ENCODE results near the gene ADCY3. TPM values are rescaled to one million over a fixed set of nuclear protein-coding genes. Genes with fewer than 3 reads are reported as not detected.

Gene ADCY3
- total RNA-seq, 2 experiments from 2014 or later: 28.1 to 31.4 TPM

- intact Hi-C loops (cut with DNase I, micrococcal nuclease): no loop called here
- ChIA-PET CTCF (no interaction called here), POLR2A (no interaction called here)
- ATAC-seq (ENCODE audit: poor library complexity): no peak
- Mint-ChIP-seq H3K4me1 (ENCODE audit: low read depth) (no peaks in the 10 kb centered on the region), H3K36me3 (ENCODE audit: low read depth) (peaks cover 39% of the 10 kb centered on the region), H3K4me3 (no peak overlapping the region), H3K27ac (no peak overlapping the region), H3K9me3 (no peaks in the 10 kb centered on the region), H3K27me3 (no peaks in the 10 kb centered on the region)
- no peak overlapping the region for H3K4me3 ChIP-seq (ENCODE audit: low read length)
- H3K27me3 ChIP-seq (ENCODE audit: control insufficient read depth in 1 of 2, insufficient read depth in 2 of 2, low read length in 2 of 2): no peaks in the 10 kb centered on the region
- no peaks in the 10 kb centered on the region for H3K4me1 ChIP-seq (ENCODE audit: insufficient read depth, low read length)
- DNase-seq: no peak
- peaks cover 20% of the 10 kb centered on the region for H3K36me3 ChIP-seq (ENCODE audit: insufficient read depth, low read length)
- no peak overlapping the region for H3K27ac ChIP-seq (ENCODE audit: low read depth in 1 of 2, low read length in 2 of 2)
- no peaks in the 10 kb centered on the region for H3K9me3 ChIP-seq (ENCODE audit: control insufficient read depth in 1 of 2, insufficient read depth in 1 of 2, low read length in 2 of 2)
- TF ChIP-seq CTCF (IDR thresholded peaks at IDR 0.05): no peak
Measured at GRCh38 chr2:24771061-24771460, 149.0 kb downstream of the ADCY3 start.

Other genes starting within 250 kb of the ADCY3 start
- 10 to 100 TPM; 15.3 to 15.7 TPM for gene PTRHD1, start 126.8 kb downstream of the ADCY3 start, total RNA-seq
- 1 to 10 TPM; 3.4 to 3.5 TPM for gene CENPO, start 126.8 kb downstream of the ADCY3 start, total RNA-seq
- 10 to 100 TPM; 20.0 to 23.1 TPM for gene DNAJC27, start 51.7 kb upstream of the ADCY3 start, total RNA-seq
- under 1 TPM in 1 of 2 experiments, not detected in 1; 0.11 TPM for gene EFR3B, start 121.8 kb upstream of the ADCY3 start, total RNA-seq
- gene POMC, start 248.3 kb upstream of the ADCY3 start, total RNA-seq: 1 to 10 TPM; 4.5 TPM